Naive thymus-derived CD4-positive, alpha-beta T cell (primary cell): Measurements from ENCODE around the gene DLX6. TPM values are rescaled to one million over a fixed set of nuclear protein-coding genes. Genes with fewer than 3 reads are reported as not detected.

Experiments
- ATAC-seq: fragments of 150-1000 bp; cut with Tn5 transposase; 2 replicates; pipeline ENCODE4 v1.10.0; 2021; ENCODE audit warnings: mild to moderate bottlenecking, moderate library complexity
- CTCF ChIA-PET: fragments of 350-600 bp; sonication (Branson Sonifier 250); formaldehyde crosslinking; loops from one replicate; lab custom pipeline; 2021; ENCODE audit warnings: antibody characterized with exemption; lab: Charles Lee
- POLR2A ChIA-PET: fragments of 350-600 bp; sonication (Branson Sonifier 250); formaldehyde crosslinking; loops from one replicate; lab custom pipeline; 2021; ENCODE audit warnings: antibody characterized with exemption, inconsistent platforms; lab: Charles Lee
- DNase-seq, 9 donors: peaks; one replicate each; pipeline versions ENCODE4 v3.0.0 to v3.0.0-alpha.2; 2020 to 2022; ENCODE audit warnings: mixed read lengths in 1 of 9
- H3K27ac ChIP-seq: one replicate; pipeline ENCODE4 v1.7.0; 2013; ENCODE audit warnings: mild to moderate bottlenecking, low read depth, low read length, moderate library complexity
- H3K27me3 ChIP-seq, 2 donors: one replicate each; pipeline ENCODE4 v1.7.0; 2013; ENCODE audit warnings: low read length in 2 of 2, mild to moderate bottlenecking in 2 of 2, moderate library complexity in 2 of 2; ENCODE audit not compliant: control insufficient read depth in 2 of 2, insufficient read depth in 2 of 2
- H3K36me3 ChIP-seq, 3 experiments: 1 replicate in 2 of 3; 2 replicates in 1 of 3; pipeline ENCODE4 v1.7.0; 2013; ENCODE audit warnings: low read length in 3 of 3, mild to moderate bottlenecking in 3 of 3, moderate library complexity in 1 of 3; ENCODE audit not compliant: insufficient read depth in 3 of 3, control insufficient read depth in 2 of 3
- H3K4me1 ChIP-seq, 2 donors: one replicate each; pipeline ENCODE4 v1.7.0; 2013; ENCODE audit warnings: low read length in 2 of 2, mild to moderate bottlenecking in 2 of 2, moderate library complexity in 1 of 2; ENCODE audit not compliant: control insufficient read depth in 2 of 2, insufficient read depth in 2 of 2
- H3K4me3 ChIP-seq: 2 replicates; pipeline ENCODE4 v1.7.0; 2013; ENCODE audit warnings: mild to moderate bottlenecking, low read length
- H3K9me3 ChIP-seq, 3 experiments: 1 replicate in 2 of 3; 2 replicates in 1 of 3; pipeline ENCODE4 v1.7.0; 2013; ENCODE audit warnings: low read length in 3 of 3; ENCODE audit not compliant: control insufficient read depth in 2 of 3
- H3K27ac Mint-ChIP-seq, 9 donors: one replicate each; pipeline ENCODE4 v1.8.0; 2020 to 2022; ENCODE audit warnings: mixed read lengths in 9 of 9, mild to moderate bottlenecking in 8 of 9, moderate library complexity in 5 of 9, inconsistent platforms in 2 of 9
- H3K27me3 Mint-ChIP-seq, 5 donors: one replicate each; pipeline ENCODE4 v1.8.0; 2021 to 2022; ENCODE audit warnings: mixed read lengths in 5 of 5, mild to moderate bottlenecking in 1 of 5
- H3K36me3 Mint-ChIP-seq, 5 donors: one replicate each; pipeline ENCODE4 v1.8.0; 2020 to 2022; ENCODE audit warnings: mixed read lengths in 5 of 5, mild to moderate bottlenecking in 3 of 5, inconsistent platforms in 1 of 5
- H3K4me1 Mint-ChIP-seq, 7 donors: one replicate each; pipeline ENCODE4 v1.8.0; 2020 to 2022; ENCODE audit warnings: mixed read lengths in 7 of 7, mild to moderate bottlenecking in 3 of 7, inconsistent platforms in 1 of 7
- H3K4me3 Mint-ChIP-seq, 10 donors: one replicate each; pipeline ENCODE4 v1.8.0; 2020 to 2022; ENCODE audit warnings: mild to moderate bottlenecking in 10 of 10, mixed read lengths in 10 of 10, moderate library complexity in 6 of 10, inconsistent platforms in 2 of 10
- H3K9me3 Mint-ChIP-seq, 11 donors: one replicate each; pipeline ENCODE4 v1.8.0; 2020 to 2022; ENCODE audit warnings: mixed read lengths in 11 of 11, mild to moderate bottlenecking in 4 of 11, inconsistent platforms in 1 of 11, moderate library complexity in 1 of 11
- intact Hi-C, 2 donors: fragments of 100-400 bp; cut with micrococcal nuclease; formaldehyde crosslinking; loops; one replicate each; pipeline ENCODE4 v1.15.1; 2023
- polyA plus RNA-seq, 2 donors: library from polyadenylated mRNA; unstranded; fragments of 300-500 nt; fragmentation: Illumina TruSeq; gene quantifications; one replicate each; pipeline ENCODE4 v1.2.3, GENCODE V29; 2021
- total RNA-seq, 6 experiments: library from RNA in 5 of 6; stranded (reverse) in 5 of 6; gene quantifications; 1 replicate in 5 of 6; 2 replicates in 1 of 6; pipeline ENCODE4 v1.2.3 and lab custom pipeline; 2021 to 2026

Gene DLX6
- total and polyA plus RNA-seq, 7 experiments from 2014 or later, result not detected

DNA sequence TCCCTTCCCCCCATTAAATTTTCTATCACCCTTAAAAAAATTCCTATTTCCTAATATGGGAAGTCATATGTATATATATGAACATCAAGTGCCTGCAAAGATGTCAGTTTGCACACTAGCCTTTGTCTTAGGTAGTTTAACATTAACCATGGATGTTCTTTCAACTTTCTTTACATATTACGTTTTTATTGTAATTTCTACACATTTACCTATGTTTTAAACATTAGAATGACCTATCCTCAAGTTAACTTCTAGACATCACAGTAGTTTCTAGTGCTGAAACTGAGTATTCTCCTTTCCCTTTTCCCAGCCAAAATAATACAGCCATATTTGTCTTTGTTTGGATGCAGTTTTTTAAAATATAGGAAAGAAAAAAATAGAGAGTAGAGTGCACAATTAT is 5.8 kb downstream of the DLX6 start:
- intact Hi-C loops, result no loop called here
- no peak overlapping the region for H3K27ac Mint-ChIP-seq
- CTCF ChIA-PET, result no interaction called here

DNA sequence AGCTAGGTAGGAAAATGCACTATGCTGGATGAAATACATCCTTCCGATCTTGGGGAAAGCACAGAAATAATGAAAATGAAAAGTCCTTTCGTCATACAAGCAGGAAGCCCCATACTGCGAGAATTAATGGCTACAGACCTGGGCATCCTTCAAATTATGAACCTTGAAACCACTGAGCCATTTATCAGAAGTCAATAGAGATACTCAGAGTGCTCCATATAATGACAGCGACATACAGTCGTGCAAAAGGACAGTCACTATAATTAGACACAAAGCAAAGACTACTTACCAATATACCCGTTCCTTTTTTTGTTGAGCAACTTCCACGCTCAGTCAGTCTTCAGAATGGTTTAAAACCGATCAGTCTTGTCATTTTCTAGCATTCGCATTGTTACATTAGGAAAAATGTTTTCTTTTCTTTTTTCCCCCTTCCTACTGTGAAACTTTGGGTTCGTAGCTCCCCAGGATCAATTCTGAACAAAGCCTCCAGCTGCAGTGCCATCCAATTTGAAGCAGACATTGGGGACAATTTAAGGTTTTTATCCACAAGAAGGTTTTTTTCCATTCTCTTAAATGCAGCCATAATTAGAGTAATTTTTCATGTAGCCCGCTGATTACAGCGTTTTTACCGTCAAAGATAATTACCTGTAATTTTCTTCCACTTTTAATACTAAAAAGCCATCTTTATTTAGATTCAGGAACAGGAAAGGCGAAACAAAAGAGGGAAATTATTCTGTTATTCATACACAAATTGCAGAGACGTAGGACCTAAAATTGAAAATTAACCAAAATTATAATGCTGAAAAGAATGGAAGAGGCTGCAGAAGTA is 6.4 kb downstream of the DLX6 start:
- Mint-ChIP-seq H3K4me1 (peaks cover 0 to 18% (median 7%) of the 10 kb centered on the region in 7 donors), H3K27me3 (peaks cover 89 to 96% (median 94%) of the 10 kb centered on the region in 5 donors), H3K36me3 (peaks cover 0 to 15% (median 3%) of the 10 kb centered on the region in 5 donors), H3K27ac (peak overlapping the region in 1 of 9 donors; percentile 25), H3K4me3 (peak overlapping the region in 1 of 10 donors; percentile 39), H3K9me3 (peaks cover 0 to 42% (median 10%) of the 10 kb centered on the region in 11 donors)
- ChIA-PET CTCF (interaction anchor here (0.7 kb wide), 1 partner anchor 40 kb away, joined by 3 read pairs; no protein-coding TSS in a partner anchor), POLR2A (no interaction called here)
- H3K27me3 ChIP-seq, result peaks cover 16 to 41% of the 10 kb centered on the region in 2 donors
- H3K4me1 ChIP-seq, result peaks cover 7% of the 10 kb centered on the region in 2 donors
- no peaks in the 10 kb centered on the region for H3K36me3 ChIP-seq
- intact Hi-C loops, result no loop called here
- DNase-seq, result no peak
- no peak for ATAC-seq
- no peak overlapping the region for H3K4me3 ChIP-seq
- no peaks in the 10 kb centered on the region for H3K9me3 ChIP-seq
- H3K27ac ChIP-seq, result no peak overlapping the region

More for the DNA sequence above, 5.8 kb downstream of the DLX6 start:
- Histone ChIP-seq H3K27me3 (peaks cover 16 to 40% of the 10 kb centered on the region in 2 donors), H3K9me3 (no peaks in the 10 kb centered on the region), H3K4me1 (peaks cover 8 to 9% of the 10 kb centered on the region in 2 donors), H3K4me3 (no peak overlapping the region), H3K27ac (no peak overlapping the region), H3K36me3 (no peaks in the 10 kb centered on the region)
- Mint-ChIP-seq H3K4me3 (no peak overlapping the region), H3K27me3 (peaks cover 84 to 94% (median 92%) of the 10 kb centered on the region in 5 donors), H3K36me3 (peaks cover 0 to 15% (median 3%) of the 10 kb centered on the region in 5 donors), H3K4me1 (peaks cover 3 to 19% (median 11%) of the 10 kb centered on the region in 7 donors), H3K9me3 (peaks cover 0 to 42% (median 11%) of the 10 kb centered on the region in 11 donors)
- no peak for DNase-seq
- POLR2A ChIA-PET, result no interaction called here
- no peak for ATAC-seq

DNA sequence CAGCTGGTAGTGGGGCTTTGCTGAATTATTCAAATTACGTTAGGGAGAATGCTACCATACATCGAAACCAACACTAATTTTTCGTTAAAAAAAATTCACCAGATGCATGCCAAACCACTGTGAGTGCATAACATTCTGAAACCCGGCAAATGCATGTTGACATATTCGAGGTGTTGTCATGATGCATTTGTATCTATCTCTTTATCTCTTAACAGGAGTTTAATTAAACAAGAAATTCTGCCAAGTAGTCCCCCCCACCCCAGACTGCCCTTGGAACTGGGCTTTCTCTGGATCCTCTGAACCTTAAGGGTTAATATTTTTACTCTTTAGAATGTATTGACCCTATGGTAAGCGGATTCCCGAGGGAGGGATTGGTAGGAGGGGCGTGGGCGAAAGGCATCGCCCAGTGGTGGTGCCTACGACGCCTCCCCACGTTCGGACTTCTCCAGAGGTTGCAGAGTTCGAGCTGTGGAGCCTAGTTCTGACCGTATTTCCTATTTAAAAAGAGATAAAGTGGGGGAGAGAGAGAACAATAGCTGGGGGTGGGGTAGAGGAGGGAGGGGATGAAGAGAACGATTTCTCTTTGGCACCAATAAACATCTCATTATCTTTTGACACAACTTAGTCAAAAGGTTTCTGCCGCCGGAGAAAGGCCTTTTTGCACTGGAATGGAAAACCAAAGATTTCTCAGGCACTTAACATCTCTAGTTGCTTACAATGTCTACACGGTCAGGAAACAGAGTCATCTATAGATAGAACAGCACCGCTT is 7.2 kb downstream of the DLX6 start:
- Histone ChIP-seq H3K36me3 (no peaks in the 10 kb centered on the region), H3K4me3 (no peak overlapping the region), H3K27me3 (peaks cover 16 to 43% of the 10 kb centered on the region in 2 donors), H3K9me3 (no peaks in the 10 kb centered on the region), H3K4me1 (no peaks in the 10 kb centered on the region), H3K27ac (no peak overlapping the region)
- intact Hi-C loops, result no loop called here
- Mint-ChIP-seq H3K27ac (peak overlapping the region in 1 of 9 donors; percentile 57), H3K27me3 (peaks cover 89 to 98% (median 95%) of the 10 kb centered on the region in 5 donors), H3K4me3 (no peak overlapping the region), H3K9me3 (peaks cover 0 to 42% (median 10%) of the 10 kb centered on the region in 11 donors), H3K4me1 (peaks cover 0 to 10% (median 7%) of the 10 kb centered on the region in 7 donors), H3K36me3 (peaks cover 0 to 15% (median 3%) of the 10 kb centered on the region in 5 donors)
- POLR2A ChIA-PET, result no interaction called here
- CTCF ChIA-PET, result interaction anchor here (0.7 to 0.8 kb wide), 2 partner anchors 39 to 1371 kb away, joined by 3 read pairs; no protein-coding TSS in a partner anchor
- ATAC-seq, result no peak
- DNase-seq, result no peak

DNA sequence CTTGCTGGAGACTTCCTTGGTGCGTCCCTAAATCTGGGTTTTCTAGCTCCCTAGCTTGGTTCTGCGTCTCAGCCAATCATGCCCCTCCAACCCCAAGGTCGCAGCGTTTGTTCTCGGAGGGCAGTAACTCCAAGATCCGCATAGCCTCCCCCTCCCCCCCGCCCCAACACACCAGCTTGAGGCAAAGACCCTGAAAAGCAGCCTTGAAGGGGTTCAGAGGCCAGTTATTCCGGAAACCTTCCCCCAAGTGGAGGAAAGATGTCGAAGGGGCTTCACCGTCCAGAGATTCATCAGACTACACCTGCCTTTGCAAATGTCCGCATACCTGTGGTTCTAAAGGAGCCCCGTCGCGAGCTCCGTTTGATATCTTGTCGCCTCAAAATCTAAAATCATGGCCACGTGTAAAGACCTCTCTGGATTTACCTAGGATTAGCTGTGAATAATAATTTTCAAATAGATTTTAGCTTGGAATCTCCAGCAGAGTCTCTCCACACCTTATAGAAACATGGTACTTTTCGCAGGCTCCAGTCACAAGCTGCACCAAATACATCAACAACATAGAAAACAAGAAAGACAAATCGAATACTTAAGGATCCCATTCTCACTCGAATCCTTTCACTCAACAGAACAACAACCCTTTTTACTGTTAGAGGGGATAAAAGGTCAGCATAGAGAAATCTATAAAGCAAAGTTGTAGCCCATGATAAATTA is 7.9 kb downstream of the DLX6 start:
- peak overlapping the region in 1 of 9 donors; percentile 3 for H3K27ac Mint-ChIP-seq
- H3K9me3 Mint-ChIP-seq, result peaks cover 0 to 42% (median 10%) of the 10 kb centered on the region in 11 donors
- intact Hi-C loops, result no loop called here
- Histone ChIP-seq H3K27ac (no peak overlapping the region), H3K4me3 (no peak overlapping the region), H3K36me3 (no peaks in the 10 kb centered on the region), H3K27me3 (peaks cover 16 to 43% of the 10 kb centered on the region in 2 donors), H3K4me1 (no peaks in the 10 kb centered on the region), H3K9me3 (no peaks in the 10 kb centered on the region)
- peaks cover 86 to 96% (median 94%) of the 10 kb centered on the region in 5 donors for H3K27me3 Mint-ChIP-seq
- H3K36me3 Mint-ChIP-seq, result peaks cover 0 to 15% (median 3%) of the 10 kb centered on the region in 5 donors
- peaks cover 0 to 11% (median 9%) of the 10 kb centered on the region in 7 donors for H3K4me1 Mint-ChIP-seq
- CTCF ChIA-PET, result interaction anchor here (0.8 kb wide), 1 partner anchor 1371 kb away, joined by 3 read pairs; no protein-coding TSS in a partner anchor
- ATAC-seq (no peak), DNase-seq (no peak)
- no peak overlapping the region for H3K4me3 Mint-ChIP-seq
- POLR2A ChIA-PET, result no interaction called here

DNA sequence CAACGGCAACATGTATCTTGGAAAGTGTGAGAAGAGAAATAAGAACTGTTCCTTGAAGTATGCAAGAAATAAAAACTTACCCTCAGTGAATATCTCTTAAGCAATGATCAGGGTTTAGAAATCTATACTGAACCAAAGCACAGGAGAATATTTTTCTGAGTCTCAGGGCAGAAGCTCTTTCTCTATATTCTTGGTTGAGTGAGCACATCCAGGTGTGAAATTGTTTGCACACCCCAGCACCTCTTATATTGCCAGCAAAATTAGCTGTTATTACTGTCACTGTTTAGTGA is 8.4 kb downstream of the DLX6 start:
- ChIA-PET CTCF (interaction anchor here (0.8 kb wide), 1 partner anchor 1370 kb away, joined by 3 read pairs; no protein-coding TSS in a partner anchor), POLR2A (no interaction called here)
- Histone ChIP-seq H3K27ac (no peak overlapping the region), H3K4me1 (no peaks in the 10 kb centered on the region), H3K27me3 (peaks cover 16 to 43% of the 10 kb centered on the region in 2 donors), H3K4me3 (no peak overlapping the region), H3K9me3 (no peaks in the 10 kb centered on the region), H3K36me3 (no peaks in the 10 kb centered on the region)
- Mint-ChIP-seq H3K4me3 (no peak overlapping the region), H3K36me3 (peaks cover 0 to 15% (median 3%) of the 10 kb centered on the region in 5 donors), H3K4me1 (peaks cover 0 to 11% (median 9%) of the 10 kb centered on the region in 7 donors), H3K27me3 (peaks cover 90 to 95% (median 94%) of the 10 kb centered on the region in 5 donors), H3K27ac (no peak overlapping the region), H3K9me3 (peaks cover 0 to 42% (median 10%) of the 10 kb centered on the region in 11 donors)
- intact Hi-C loops, result no loop called here
- DNase-seq, result no peak
- no peak for ATAC-seq
